GM18861 (cell line): Measurements from ENCODE around the gene CASP7.
A peak's percentile ranks its signal among the peaks of the same experiment; 100 is the strongest.

Source experiments
- ATAC-seq: cut with Tn5 transposase; IDR thresholded peaks from one replicate; pipeline ENCODE4 v1.9.1; 2021; ENCODE audit not compliant: unreplicated experiment

The CASP7 gene

DNA sequence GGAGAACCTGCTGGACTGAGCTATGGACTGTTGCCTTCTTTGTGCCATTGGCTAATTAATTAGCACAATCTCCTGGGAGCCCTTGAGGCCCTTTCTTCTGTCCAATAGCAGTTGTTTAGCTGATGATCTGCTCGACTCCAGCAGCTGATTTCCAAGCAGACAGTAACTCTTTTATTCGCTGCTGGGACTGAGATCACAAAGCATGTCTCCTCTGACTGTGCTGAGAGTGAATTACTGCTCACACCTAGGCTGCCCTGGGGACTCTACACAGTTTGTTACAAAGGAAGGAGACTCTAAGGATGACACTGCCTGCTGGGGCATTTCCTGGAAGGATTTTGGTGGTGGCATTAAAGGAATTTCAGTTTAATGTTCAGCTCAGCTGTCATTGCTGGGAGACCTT, 31.4 kb downstream of the CASP7 start:
- no peak for ATAC-seq

- no peak for ATAC-seq
Observed at GRCh38 chr10:113712024-113712423, 32.3 kb downstream of the CASP7 start.

DNA sequence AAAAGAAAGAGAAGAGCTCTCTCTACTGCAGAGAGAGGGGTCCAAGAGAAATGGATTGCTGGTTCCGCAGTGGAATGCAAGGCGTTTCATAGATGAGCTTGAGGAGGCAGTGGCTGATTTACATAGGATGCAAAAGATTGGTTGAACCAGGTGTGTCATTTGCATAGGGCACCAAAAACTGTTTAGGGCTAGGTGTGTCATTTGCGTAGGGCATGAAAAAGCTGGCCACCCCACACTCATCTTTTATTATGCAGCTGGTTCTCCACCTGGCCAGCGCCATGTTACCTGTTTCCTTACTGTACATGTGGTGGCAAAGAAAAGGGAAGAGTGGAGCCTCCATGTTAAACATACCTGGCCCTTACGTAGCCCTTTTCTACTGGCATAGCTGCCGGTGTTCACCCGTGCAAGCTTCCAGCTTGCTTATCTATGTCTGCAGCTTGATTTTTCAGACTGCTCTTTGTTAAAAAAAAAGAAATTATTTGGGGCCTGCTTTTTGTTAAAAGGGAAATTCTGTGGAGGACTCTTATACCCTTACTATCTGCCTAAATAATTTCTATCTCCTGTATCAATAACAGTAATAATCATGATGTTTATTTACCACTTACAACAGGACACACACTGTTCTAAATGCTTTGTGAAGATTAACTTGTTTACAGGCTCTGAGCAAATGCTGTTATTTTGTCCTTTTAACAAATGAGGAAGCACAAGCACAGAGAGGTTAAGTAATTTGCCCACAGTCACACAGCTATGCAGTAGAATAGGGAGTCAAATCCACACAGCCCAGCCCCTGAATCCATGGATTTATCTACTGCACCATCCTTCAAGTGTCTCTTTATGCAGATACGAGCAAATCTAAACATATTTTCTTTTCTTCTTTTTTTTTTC, 33.3 kb downstream of the CASP7 start:
- no peak for ATAC-seq

- no peak for ATAC-seq
Observed at GRCh38 chr10:113713640-113713982, 33.9 kb downstream of the CASP7 start.

DNA sequence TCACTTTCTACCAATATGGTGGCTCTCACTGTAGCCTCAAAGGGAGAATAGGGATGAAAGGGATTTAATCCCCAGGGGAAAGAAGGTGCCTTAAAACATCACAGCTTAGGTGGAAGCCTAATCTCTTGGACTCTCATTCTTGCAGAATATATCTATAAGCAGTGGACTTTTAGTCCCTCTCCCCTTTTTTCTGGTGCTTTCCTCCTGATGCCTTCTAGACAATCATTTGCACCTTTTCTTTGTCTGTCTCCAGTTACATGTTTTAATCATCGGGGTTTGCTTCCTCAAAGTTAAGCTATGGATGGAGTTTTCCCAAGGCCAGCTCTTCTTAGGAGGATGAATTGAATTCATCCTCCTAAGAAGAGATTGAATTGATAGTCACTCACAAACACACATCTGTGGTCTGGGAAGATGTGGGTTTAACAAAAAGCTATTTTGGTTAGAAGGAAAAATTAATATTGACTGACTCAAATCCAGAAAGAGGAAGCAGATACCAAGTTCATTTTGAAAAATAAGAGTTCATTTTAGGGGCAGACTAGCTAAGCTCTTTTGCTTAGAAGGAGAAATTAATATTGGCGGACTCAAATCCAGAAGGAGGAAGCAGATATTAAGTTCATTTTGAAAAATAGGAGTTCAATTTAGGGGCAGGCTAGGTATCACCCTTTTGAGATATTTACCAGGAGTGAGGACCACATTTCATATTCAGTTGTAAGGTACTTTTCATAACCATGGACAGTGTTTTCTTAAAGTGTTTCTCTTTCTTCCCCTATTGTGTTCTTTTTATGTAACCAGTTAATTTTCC, 36.6 kb downstream of the CASP7 start:
- ATAC-seq, result no peak

- no peak for ATAC-seq
Observed at GRCh38 chr10:113718969-113719822, 39.5 kb downstream of the CASP7 start.

- ATAC-seq, result no peak
Observed at GRCh38 chr10:113720386-113720785, 40.7 kb downstream of the CASP7 start.

DNA sequence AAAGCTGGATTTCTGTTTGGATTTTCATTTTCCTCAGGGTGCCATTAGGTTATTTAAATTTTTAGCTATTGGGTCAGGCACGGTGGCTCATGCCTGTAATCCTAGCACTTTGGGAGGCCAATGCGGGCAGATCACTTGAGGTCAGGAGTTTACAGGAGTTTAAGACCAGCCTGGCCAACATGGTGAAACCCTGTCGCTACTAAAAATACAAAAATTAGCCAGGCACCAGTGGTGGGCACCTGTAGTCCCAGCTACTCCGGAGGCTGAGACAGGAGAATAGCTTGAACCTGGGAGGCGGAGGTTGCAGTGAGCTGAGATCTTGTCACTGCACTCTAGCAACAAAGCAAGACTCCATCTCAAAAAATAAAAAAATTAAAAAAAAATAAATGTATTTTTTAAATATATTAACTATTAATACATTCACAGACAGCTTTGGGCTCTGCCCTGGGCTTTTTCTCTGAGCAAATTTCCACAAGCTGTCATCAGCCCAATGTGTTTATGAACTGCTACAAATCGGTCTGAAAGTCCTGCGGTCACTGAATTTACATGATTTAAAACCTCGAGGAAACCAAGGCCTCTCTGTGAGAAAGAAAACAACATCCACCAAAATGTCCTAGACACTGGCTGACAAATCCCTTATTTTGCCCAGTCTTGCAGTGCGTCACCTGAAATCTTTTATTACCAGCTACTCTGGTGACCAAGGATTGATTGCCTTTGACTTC, 52.6 kb downstream of the CASP7 start:
- ATAC-seq, result no peak

DNA sequence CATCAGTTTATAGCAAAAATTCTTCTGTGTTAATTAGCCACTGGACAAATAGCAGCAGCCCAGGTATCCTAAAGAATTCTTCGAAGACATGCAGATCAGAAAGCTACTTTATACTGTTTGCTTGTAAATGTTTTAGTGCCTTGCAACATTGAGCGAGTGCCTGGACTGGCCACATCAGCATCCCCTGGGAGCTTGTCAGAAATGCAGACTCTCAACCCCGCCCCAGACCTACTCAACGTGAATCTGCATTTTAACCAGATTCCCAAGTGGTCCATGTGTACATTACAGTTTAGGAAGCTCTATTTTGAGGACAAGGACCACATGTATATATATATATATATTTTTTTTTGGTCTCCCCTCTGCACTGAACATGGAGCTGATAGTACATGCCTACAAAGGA, 53.3 kb downstream of the CASP7 start:
- ATAC-seq, result no peak

DNA sequence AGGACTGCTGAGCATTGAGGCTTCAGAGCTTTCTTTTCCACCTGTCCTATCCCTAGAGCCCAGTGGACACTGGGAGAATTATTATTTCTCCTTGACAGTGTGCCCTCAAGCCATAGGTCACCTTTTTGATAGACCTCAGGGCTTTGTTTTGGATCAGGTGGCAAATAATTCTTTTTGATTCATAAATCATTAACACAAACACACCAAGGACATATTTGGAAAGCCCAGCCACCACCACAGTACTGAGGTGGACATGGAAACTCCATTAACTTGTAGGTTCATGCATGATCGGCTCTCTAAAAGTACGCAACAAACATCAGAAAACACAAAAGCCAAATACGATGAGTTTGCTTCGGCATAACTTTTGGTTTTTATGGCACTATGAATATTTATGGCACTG, 53.9 kb downstream of the CASP7 start:
- no peak for ATAC-seq

DNA sequence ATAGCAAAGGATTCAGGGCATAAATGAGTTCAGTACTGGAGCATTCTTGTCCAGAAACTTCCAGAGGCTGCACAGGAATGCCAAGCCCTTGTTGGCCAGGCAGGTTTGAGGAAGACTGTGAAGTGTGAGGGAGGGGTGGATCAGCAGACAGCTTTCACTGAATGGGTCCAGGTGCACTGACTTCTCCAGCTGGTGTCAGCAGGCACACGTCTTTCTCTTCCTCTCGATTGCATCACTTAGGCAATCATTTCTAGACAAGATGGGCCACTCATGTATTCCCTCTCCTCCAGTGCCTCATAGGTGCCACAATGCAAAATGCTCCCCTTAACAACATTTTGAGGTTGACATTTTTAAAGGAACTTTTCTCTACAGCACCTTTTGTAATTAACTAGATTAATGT, 56.2 kb downstream of the CASP7 start:
- ATAC-seq, result peak; percentile 93

DNA sequence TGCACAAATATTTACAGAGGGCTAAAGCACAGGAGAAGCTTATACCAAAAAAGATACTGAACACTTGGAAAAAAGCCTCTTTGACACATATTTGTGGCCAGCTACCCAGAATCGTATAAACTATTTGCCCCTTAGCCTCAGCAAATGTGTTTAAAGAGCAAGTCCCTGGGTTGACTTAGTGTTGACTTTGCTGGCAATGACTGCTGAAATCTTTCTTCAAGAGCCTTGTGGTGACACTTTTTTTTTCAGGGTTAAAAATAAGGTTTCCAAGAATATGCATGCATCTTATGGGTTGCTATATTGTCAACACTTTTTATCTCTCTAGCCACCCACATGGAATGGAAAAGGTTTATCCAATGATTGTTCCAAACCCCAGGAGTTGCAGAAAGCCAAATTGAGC, 56.9 kb downstream of the CASP7 start:
- ATAC-seq, result no peak

DNA sequence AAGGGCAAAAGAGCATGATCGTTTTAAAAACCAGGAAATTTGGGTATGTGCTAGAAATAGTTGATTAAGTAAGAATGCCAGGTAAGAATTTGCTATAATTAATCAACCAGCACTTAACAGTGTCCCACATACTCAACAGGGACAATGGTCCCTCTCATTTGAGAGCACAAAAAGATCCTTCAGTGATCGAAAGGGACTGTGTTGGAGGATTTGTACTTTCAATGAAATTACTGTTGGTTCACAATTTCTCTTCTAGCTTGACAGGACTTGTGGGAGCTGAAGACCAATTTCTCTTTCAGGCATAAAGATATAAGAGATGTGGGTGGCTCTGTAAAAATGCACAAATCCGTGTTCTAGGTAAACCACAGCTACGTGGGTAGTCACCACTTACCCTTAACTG, 59.3 kb downstream of the CASP7 start:
- no peak for ATAC-seq

GRCh38 chr10:113739577-113739976, 59.9 kb downstream of the CASP7 start:
- no peak for ATAC-seq

- ATAC-seq, result no peak
Observed at GRCh38 chr10:113740850-113741249, 61.1 kb downstream of the CASP7 start.

GRCh38 chr10:113742466-113742865, 62.8 kb downstream of the CASP7 start:
- ATAC-seq, result no peak

DNA sequence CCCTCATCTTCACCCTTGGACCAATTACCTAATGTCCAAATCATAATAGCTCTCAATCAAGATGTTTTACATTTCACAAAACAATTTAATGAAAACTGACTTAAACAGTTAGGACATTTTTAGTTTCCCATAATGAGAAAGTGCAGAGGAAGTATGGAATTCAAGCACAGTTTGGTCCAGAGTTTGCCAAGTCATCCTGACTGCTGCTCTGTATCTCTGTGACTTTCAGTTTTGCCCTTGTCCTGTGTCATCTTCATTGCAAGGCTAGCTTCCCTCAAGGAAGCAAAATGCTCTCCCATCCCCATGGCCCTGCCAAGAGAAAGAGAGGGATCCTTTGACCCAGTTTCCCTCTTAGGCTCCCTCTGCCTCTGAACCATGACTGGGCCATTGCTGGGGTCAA, 63.9 kb downstream of the CASP7 start:
- ATAC-seq, result no peak

DNA sequence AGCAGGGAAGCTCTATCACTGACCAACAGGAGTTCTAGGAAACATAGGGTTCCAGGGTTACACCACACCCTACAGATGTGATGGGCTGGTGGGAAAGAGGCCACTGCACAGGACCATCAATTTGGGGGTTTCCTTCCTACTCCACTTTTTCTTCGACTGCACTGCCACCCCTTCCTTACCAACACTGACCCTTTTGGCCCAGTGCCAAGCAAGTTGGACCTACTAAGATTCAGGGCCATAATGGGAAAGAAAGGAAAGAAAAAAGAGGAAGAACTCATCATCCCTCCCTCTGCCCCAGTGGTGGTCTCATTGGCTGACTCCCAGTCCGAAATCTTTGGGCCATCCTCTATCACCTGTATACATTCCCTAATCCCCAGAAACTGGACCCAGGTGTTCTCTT, 65.7 kb downstream of the CASP7 start:
- ATAC-seq, result no peak

- no peak for ATAC-seq
Observed at GRCh38 chr10:113746217-113746957, 66.7 kb downstream of the CASP7 start.

GRCh38 chr10:113751181-113751732, 71.5 kb downstream of the CASP7 start, which contains the start of gene PLEKHS1:
Gene PLEKHS1 (plus strand): TSS chr10:113751682. CDS start chr10:113755278, 3,596 bp downstream.
- ATAC-seq, result no peak
